ENCODE data around the gene CPXM2. TPM values are rescaled to one million over a fixed set of nuclear protein-coding genes. Genes with fewer than 3 reads are reported as not detected.
A peak's percentile ranks its signal among the peaks of the same experiment; 100 is the strongest.

CPXM2 gene
- total RNA-seq, 2 donors from 2014 or later: not detected

- H3K9me3 Mint-ChIP-seq: no peaks in the 10 kb centered on the region
- no peak for ATAC-seq
- H3K36me3 Mint-ChIP-seq: no peaks in the 10 kb centered on the region
- H3K27ac Mint-ChIP-seq: no peak overlapping the region
- no peak for DNase-seq (ENCODE audit: low spot score in 2 of 2)
Observed at GRCh38 chr10:123800289-123800688, 91.3 kb downstream of the CPXM2 start.

DNA sequence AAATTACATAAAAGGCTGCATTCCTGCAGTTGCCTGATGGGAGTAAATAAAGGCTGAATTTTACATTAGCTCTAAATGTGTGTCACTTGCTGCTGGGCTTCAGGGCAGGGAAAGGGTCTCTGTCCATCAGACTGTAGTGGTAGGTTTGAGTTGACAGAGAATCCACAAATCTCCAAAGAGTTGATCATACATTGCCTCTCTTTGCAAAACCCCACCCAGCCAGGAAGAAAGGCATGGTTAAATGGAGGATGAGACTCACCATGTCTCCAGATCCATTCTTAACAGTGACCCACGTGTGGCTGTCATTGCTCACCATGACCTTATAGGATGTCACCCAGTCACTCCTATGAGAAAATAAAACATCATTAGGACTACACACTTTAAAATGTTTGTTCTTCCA lies 92.8 kb downstream of the CPXM2 start:
- no peak overlapping the region for H3K27ac Mint-ChIP-seq
- DNase-seq (ENCODE audit: low spot score in 2 of 2) (no peak), ATAC-seq (no peak)
- H3K36me3 Mint-ChIP-seq: no peaks in the 10 kb centered on the region
- no peaks in the 10 kb centered on the region for H3K9me3 Mint-ChIP-seq

- DNase-seq (ENCODE audit: low spot score in 2 of 2) (no peak), ATAC-seq (no peak)
- Mint-ChIP-seq H3K36me3 (no peaks in the 10 kb centered on the region), H3K27ac (no peak overlapping the region), H3K9me3 (no peaks in the 10 kb centered on the region)
Observed at GRCh38 chr10:123797813-123798212, 93.8 kb downstream of the CPXM2 start.

DNA sequence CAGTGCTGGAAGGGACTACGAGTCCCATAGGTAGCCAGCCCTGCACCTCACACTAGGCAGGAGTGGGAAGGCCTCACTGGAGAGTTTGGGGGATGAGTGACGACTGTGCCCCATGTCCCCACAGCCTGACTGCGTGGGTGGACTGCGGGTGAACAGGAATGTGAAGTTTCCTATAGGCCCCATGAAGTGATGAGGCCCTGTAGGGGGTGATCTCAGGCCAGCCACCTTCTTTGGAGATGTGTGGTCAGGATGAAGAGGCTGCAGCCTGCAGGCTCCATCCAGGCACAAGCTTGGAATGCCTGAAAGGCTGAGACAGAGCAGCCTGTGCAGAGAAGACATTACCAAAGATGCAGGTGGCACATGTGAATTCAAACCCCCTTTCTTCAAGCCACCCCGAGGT lies 94.9 kb downstream of the CPXM2 start:
- DNase-seq (ENCODE audit: low spot score in 2 of 2): no peak
- Mint-ChIP-seq H3K27ac (no peak overlapping the region), H3K36me3 (peaks cover 0 to 2% of the 10 kb centered on the region in 2 donors), H3K9me3 (peaks cover 0 to 6% of the 10 kb centered on the region in 2 donors)
- ATAC-seq: no peak

GRCh38 chr10:123795846-123796590 lies 95.6 kb downstream of the CPXM2 start:
- DNase-seq (ENCODE audit: low spot score in 2 of 2): no peak
- Mint-ChIP-seq H3K9me3 (peaks cover 0 to 6% of the 10 kb centered on the region in 2 donors), H3K36me3 (peaks cover 0 to 7% of the 10 kb centered on the region in 2 donors), H3K27ac (no peak overlapping the region)
- no peak for ATAC-seq

GRCh38 chr10:123795196-123795780 lies 96.3 kb downstream of the CPXM2 start:
- peaks cover 6% of the 10 kb centered on the region in 2 donors for H3K9me3 Mint-ChIP-seq
- ATAC-seq: no peak
- H3K27ac Mint-ChIP-seq: no peak overlapping the region
- no peak for DNase-seq (ENCODE audit: low spot score in 2 of 2)
- H3K36me3 Mint-ChIP-seq: peaks cover 0 to 11% of the 10 kb centered on the region in 2 donors

DNA sequence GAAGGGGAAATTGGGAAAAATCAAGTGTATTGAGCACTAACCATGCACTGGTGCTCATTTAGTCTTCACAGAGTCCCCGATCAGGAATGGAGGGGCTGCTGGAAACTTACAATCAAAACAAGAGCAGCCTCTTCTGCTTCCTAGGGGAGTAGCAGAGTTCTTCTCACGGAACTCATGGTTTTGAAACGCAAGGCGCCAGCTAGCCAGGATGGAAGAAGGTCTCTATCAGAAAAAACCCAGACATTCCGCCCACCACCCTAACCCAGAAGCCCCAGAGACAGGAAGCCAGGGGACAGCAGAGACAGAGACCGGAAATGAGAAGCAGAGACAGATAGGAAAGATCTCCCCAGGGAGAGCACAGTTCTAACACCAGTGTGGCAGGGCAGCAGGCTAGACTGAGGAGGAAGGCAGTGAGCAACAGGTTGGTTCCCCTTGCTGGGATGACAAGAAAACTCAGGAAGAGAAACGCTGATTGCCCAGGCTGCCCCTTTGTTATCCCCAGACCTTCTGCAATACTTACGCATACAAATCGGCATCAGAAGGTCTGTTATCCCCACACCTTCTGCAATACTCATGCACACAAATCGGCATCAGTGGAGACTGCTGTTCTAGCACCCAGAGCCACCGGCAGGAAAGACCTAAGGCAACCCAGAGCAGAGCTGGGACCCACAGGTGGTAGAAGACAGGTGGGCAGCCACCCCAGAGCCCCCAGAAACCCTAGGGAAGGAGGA lies 99.2 kb downstream of the CPXM2 start:
- Mint-ChIP-seq H3K9me3 (peaks cover 6 to 13% of the 10 kb centered on the region in 2 donors), H3K36me3 (peaks cover 0 to 11% of the 10 kb centered on the region in 2 donors), H3K27ac (no peak overlapping the region)
- ATAC-seq (no peak), DNase-seq (ENCODE audit: low spot score in 2 of 2) (no peak)

DNA sequence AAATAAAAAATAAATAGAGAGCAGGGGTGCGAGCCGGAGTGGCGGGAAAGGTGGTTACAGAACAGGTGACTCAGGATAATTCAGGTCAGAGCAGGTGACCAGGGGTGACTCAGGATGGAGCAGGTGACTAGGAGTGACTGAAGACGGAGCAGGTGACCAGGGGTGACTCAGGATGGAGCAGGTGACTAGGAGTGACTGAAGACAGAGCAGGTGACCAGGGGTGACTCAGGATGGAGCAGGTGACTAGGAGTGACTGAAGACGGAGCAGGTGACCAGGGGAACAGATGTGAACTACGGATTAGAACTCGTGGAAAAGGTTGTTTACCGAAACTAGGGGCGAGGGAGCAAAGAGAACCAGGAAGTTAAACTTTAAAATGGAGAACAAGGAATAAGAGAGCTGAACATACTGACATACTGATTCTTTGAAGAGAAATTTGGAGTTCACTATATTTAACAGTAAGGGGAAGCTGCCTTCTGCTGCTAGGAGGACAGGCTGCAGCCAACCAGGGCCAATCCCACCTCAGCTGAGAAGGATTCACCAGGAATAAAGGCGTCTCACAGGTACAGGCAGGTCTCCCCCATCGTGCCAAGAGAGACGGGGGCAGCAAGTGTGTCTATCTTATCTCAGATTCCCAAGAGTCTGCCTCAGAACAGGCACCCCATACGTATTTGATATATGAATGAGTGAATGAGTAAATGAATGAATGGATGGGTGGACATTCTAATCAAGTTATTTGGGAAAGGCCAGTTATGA lies 101.3 kb downstream of the CPXM2 start:
- no peak overlapping the region for H3K27ac Mint-ChIP-seq
- no peak for ATAC-seq
- peaks cover 0 to 11% of the 10 kb centered on the region in 2 donors for H3K36me3 Mint-ChIP-seq
- peaks cover 6 to 13% of the 10 kb centered on the region in 2 donors for H3K9me3 Mint-ChIP-seq
- no peak for DNase-seq (ENCODE audit: low spot score in 2 of 2)

DNA sequence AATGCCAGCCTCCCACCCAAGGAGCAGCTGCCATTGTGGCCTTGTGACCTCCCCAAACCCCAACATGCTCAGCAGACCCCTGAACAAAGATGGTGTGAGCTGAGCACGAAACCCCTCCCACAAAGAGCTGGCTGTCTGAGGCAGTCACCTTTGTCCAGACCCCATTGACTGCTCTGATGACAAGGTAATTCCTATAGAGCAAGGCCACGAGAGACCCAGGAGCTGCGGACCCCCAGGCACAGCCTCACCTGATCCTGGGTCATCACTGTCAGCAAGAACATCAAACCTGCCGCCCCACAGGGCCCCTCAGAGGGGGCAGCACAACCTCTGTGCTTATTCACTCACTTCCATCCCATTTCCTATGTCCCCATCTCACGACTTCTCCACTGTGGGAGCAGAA lies 102.6 kb downstream of the CPXM2 start:
- H3K9me3 Mint-ChIP-seq: peaks cover 6 to 13% of the 10 kb centered on the region in 2 donors
- no peak overlapping the region for H3K27ac Mint-ChIP-seq
- DNase-seq (ENCODE audit: low spot score in 2 of 2) (no peak), ATAC-seq (no peak)
- H3K36me3 Mint-ChIP-seq: peaks cover 0 to 11% of the 10 kb centered on the region in 2 donors

- no peak for DNase-seq (ENCODE audit: low spot score in 2 of 2)
- Mint-ChIP-seq H3K36me3 (peaks cover 0 to 11% of the 10 kb centered on the region in 2 donors), H3K9me3 (peaks cover 6 to 13% of the 10 kb centered on the region in 2 donors), H3K27ac (no peak overlapping the region)
- ATAC-seq: no peak
Observed at GRCh38 chr10:123787566-123787965, 104.0 kb downstream of the CPXM2 start.

DNA sequence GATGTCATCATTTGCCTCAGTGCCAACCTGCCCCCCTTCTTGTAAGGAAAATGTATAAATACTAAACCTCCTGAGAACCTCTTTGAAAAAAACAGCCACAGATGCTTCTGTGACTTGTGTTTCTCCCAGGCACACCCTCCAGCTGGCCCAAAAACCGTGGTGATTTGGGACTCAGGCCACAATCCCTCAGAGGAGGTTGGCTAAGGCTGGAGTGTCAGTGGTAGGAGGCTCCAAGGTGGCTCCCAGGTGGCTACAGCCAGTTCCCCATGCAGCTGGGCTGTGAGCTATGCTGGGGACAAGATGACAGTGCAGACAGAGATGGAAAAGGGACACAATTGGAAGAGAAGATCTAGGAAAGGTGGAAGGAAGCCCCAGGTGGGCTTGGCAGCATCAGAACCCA lies 104.7 kb downstream of the CPXM2 start:
- DNase-seq (ENCODE audit: low spot score in 2 of 2) (no peak), ATAC-seq (no peak)
- H3K27ac Mint-ChIP-seq: peak overlapping the region in 1 of 2 donors; percentile 47
- peaks cover 0 to 11% of the 10 kb centered on the region in 2 donors for H3K36me3 Mint-ChIP-seq
- peaks cover 1 to 13% of the 10 kb centered on the region in 2 donors for H3K9me3 Mint-ChIP-seq

- Mint-ChIP-seq H3K36me3 (peaks cover 0 to 5% of the 10 kb centered on the region in 2 donors), H3K27ac (no peak overlapping the region), H3K9me3 (peaks cover 0 to 13% of the 10 kb centered on the region in 2 donors)
- DNase-seq (ENCODE audit: low spot score in 2 of 2): no peak
- no peak for ATAC-seq
Observed at GRCh38 chr10:123786306-123786705, 105.3 kb downstream of the CPXM2 start.

GRCh38 chr10:123784646-123785045 lies 107.0 kb downstream of the CPXM2 start:
- no peak for ATAC-seq
- no peak for DNase-seq (ENCODE audit: low spot score in 2 of 2)
- peaks cover 0 to 4% of the 10 kb centered on the region in 2 donors for H3K9me3 Mint-ChIP-seq
- no peaks in the 10 kb centered on the region for H3K36me3 Mint-ChIP-seq
- H3K27ac Mint-ChIP-seq: no peak overlapping the region

- DNase-seq (ENCODE audit: low spot score in 2 of 2): no peak
- peaks cover 0 to 1% of the 10 kb centered on the region in 2 donors for H3K9me3 Mint-ChIP-seq
- H3K36me3 Mint-ChIP-seq: no peaks in the 10 kb centered on the region
- ATAC-seq: no peak
- no peak overlapping the region for H3K27ac Mint-ChIP-seq
Observed at GRCh38 chr10:123784216-123784615, 107.4 kb downstream of the CPXM2 start.

GRCh38 chr10:123783296-123783695 lies 108.3 kb downstream of the CPXM2 start:
- Mint-ChIP-seq H3K9me3 (no peaks in the 10 kb centered on the region), H3K36me3 (no peaks in the 10 kb centered on the region), H3K27ac (no peak overlapping the region)
- ATAC-seq (no peak), DNase-seq (ENCODE audit: low spot score in 2 of 2) (no peak)

DNA sequence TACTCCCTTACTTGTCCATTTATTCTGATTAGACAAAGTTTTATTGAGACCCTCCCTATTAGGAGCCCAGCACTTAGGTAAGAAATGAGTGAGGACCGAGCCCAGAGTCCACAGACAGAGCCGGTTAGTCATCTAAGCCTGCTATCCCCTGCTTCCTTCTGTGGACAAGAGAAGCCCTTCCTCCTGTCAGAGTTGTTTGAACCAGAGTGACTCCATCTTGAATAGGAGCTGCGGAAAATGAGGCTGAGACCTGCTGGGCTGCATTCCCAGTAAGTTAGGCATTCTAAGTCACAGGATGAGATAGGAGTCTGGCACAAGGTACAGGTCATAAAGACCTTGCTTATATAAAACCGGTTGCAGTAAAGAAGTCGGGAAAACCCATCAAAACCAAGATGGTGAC lies 109.1 kb downstream of the CPXM2 start:
- no peak for DNase-seq (ENCODE audit: low spot score in 2 of 2)
- Mint-ChIP-seq H3K27ac (no peak overlapping the region), H3K9me3 (no peaks in the 10 kb centered on the region), H3K36me3 (no peaks in the 10 kb centered on the region)
- no peak for ATAC-seq

Measured in activated naive CD4-positive, alpha-beta T cell treated with anti-CD3 and anti-CD28 coated beads, Interleukin-2, amount 50 U/mL, for 72 hours (primary cell).